ENCODE results near the gene FZR1. TPM values are rescaled to one million over a fixed set of nuclear protein-coding genes. Genes with fewer than 3 reads are reported as not detected.

FZR1 gene
- polyA plus RNA-seq, 1 experiment: 21.2 TPM

- ChIA-PET POLR2A (no interaction called here), CTCF (no interaction called here)
- DNase-seq (ENCODE audit: low read depth, low spot score): no peak
- Histone ChIP-seq H3K27ac (ENCODE audit: low read depth, low read length) (no peak overlapping the region), H3K9me3 (ENCODE audit: control insufficient read depth, insufficient read depth, low read length) (no peaks in the 10 kb centered on the region), H3K27me3 (ENCODE audit: control insufficient read depth, insufficient read depth, low read length) (no peaks in the 10 kb centered on the region), H3K4me3 (ENCODE audit: low read depth, low read length) (no peak overlapping the region)
- TF ChIP-seq, protein P1, sequence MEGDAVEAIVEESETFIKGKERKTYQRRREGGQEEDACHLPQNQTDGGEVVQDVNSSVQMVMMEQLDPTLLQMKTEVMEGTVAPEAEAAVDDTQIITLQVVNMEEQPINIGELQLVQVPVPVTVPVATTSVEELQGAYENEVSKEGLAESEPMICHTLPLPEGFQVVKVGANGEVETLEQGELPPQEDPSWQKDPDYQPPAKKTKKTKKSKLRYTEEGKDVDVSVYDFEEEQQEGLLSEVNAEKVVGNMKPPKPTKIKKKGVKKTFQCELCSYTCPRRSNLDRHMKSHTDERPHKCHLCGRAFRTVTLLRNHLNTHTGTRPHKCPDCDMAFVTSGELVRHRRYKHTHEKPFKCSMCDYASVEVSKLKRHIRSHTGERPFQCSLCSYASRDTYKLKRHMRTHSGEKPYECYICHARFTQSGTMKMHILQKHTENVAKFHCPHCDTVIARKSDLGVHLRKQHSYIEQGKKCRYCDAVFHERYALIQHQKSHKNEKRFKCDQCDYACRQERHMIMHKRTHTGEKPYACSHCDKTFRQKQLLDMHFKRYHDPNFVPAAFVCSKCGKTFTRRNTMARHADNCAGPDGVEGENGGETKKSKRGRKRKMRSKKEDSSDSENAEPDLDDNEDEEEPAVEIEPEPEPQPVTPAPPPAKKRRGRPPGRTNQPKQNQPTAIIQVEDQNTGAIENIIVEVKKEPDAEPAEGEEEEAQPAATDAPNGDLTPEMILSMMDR (IDR thresholded peaks at IDR 0.05; ENCODE audit: low read depth, low read length): no peak
Measured at GRCh38 chr19:3533033-3533432, 26.9 kb downstream of the FZR1 start.

GRCh38 chr19:3533563-3534216 lies 27.6 kb downstream of the FZR1 start:
- ChIA-PET CTCF (interaction anchor here (1.2 kb wide), 1 partner anchor 11 kb away, joined by 4 read pairs; no protein-coding TSS in a partner anchor), POLR2A (no interaction called here)
- no peak for DNase-seq (ENCODE audit: low read depth, low spot score)

DNA sequence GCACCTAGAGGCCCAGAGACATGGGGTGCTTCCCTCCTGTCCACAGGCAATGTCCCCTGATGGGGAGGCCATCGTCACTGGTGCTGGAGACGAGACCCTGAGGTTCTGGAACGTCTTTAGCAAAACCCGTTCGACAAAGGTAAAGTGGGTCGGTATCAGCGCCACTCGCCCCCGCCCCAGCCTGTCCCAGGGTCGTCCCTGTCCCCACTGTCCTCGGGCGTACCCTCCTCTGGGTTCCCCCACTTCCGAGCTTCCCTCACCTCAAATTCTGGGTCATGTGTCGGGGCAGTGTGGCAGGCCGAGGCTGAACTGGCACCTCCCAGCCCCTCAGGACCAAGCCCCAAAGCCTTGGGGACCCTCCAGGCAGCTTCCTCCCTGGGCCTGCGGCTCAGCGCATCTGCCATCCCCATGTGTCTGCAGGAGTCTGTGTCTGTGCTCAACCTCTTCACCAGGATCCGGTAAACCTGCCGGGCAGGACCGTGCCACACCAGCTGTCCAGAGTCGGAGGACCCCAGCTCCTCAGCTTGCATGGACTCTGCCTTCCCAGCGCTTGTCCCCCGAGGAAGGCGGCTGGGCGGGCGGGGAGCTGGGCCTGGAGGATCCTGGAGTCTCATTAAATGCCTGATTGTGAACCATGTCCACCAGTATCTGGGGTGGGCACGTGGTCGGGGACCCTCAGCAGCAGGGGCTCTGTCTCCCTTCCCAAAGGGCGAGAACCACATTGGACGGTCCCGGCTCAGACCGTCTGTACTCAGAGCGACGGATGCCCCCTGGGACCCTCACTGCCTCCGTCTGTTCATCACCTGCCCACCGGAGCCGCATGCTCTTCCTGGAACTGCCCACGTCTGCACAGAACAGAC lies 28.5 kb downstream of the FZR1 start:
- Histone ChIP-seq H3K27ac (ENCODE audit: low read depth, low read length) (no peak overlapping the region), H3K4me3 (ENCODE audit: low read depth, low read length) (no peak overlapping the region), H3K9me3 (ENCODE audit: control insufficient read depth, insufficient read depth, low read length) (peaks cover 4% of the 10 kb centered on the region; the same call in 1 of the 2 replicates), H3K27me3 (ENCODE audit: control insufficient read depth, insufficient read depth, low read length) (no peaks in the 10 kb centered on the region)
- TF ChIP-seq, protein P1 (IDR thresholded peaks at IDR 0.05; ENCODE audit: low read depth, low read length): no peak
- CTCF ChIA-PET: interaction anchor here (1.2 kb wide), 1 partner anchor 11 kb away, joined by 4 read pairs; no protein-coding TSS in a partner anchor
- no peak for DNase-seq (ENCODE audit: low read depth, low spot score)
- POLR2A ChIA-PET: no interaction called here

More at GRCh38 chr19:3533563-3534216, 27.6 kb downstream of the FZR1 start:
- TF ChIP-seq, protein P1 (IDR thresholded peaks at IDR 0.05; ENCODE audit: low read depth, low read length): no peak
- no peaks in the 10 kb centered on the region for H3K27me3 ChIP-seq (ENCODE audit: control insufficient read depth, insufficient read depth, low read length)
- no peak overlapping the region for H3K4me3 ChIP-seq (ENCODE audit: low read depth, low read length)
- no peak overlapping the region for H3K27ac ChIP-seq (ENCODE audit: low read depth, low read length)
- H3K9me3 ChIP-seq (ENCODE audit: control insufficient read depth, insufficient read depth, low read length): no peaks in the 10 kb centered on the region

DNA sequence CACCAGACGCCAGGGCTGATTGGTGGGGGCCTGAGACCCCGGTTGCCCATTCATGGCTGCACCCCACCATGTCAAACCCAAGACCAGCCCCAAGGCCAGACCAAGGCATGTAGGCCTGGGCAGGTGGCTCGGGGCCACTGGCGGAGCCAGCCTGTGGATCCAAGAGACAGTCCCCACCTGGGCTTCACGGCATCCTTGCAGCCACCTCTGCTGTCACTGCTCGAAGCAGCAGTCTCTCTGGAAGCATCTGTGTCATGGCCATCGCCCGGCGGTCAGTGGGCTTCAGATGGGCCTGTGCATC lies 29.1 kb downstream of the FZR1 start:
- DNase-seq (ENCODE audit: low read depth, low spot score): no peak
- CTCF ChIA-PET: no interaction called here
- POLR2A ChIA-PET: no interaction called here
- no peaks in the 10 kb centered on the region for H3K27me3 ChIP-seq (ENCODE audit: control insufficient read depth, insufficient read depth, low read length)
- TF ChIP-seq, protein P1 (IDR thresholded peaks at IDR 0.05; ENCODE audit: low read depth, low read length): no peak
- H3K4me3 ChIP-seq (ENCODE audit: low read depth, low read length): no peak overlapping the region
- peaks cover 5% of the 10 kb centered on the region; the same call in 1 of the 2 replicates for H3K9me3 ChIP-seq (ENCODE audit: control insufficient read depth, insufficient read depth, low read length)
- H3K27ac ChIP-seq (ENCODE audit: low read depth, low read length): no peak overlapping the region

DNA sequence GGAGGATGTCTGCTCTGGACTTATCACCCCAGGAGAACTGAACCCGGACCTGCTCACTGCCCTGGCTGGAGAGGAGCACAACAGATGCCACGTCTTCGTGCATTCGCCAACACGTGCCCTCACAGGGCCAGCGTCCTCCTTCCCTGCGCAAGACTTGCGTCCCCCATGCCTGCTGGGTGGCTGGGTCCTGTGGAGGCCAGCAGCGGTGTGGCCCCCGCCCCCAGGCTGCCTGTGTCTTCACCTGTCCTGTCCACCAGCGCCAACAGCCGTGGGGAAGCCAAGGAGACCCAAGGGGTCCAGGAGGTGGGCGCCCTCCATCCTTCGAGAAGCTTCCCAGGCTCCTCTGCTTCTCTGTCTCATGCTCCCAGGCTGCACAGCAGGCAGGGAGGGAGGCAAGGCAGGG lies 29.5 kb downstream of the FZR1 start:
- H3K4me3 ChIP-seq (ENCODE audit: low read depth, low read length): no peak overlapping the region
- peaks cover 5% of the 10 kb centered on the region; the same call in 1 of the 2 replicates for H3K9me3 ChIP-seq (ENCODE audit: control insufficient read depth, insufficient read depth, low read length)
- TF ChIP-seq, protein P1 (IDR thresholded peaks at IDR 0.05; ENCODE audit: low read depth, low read length): no peak
- no peak for DNase-seq (ENCODE audit: low read depth, low spot score)
- POLR2A ChIA-PET: no interaction called here
- H3K27ac ChIP-seq (ENCODE audit: low read depth, low read length): no peak overlapping the region
- H3K27me3 ChIP-seq (ENCODE audit: control insufficient read depth, insufficient read depth, low read length): no peaks in the 10 kb centered on the region
- CTCF ChIA-PET: no interaction called here

All from AG04450 (cell line).